Right atrium auricular region (tissue), 2 donors: Measurements from ENCODE around the gene ETF1. TPM values are rescaled to one million over a fixed set of nuclear protein-coding genes. Genes with fewer than 3 reads are reported as not detected.

Experiments
- DNase-seq: peaks from one replicate; pipeline ENCODE4 v3.0.0-alpha.2; 2019; ENCODE audit warnings: low spot score
- H3K27ac ChIP-seq, 2 donors: fragments of 200-600 bp; sonication (generic); 1 replicate in 1 of 2; 2 replicates in 1 of 2; pipeline ENCODE4 v1.5.1; 2016 to 2019
- H3K27me3 ChIP-seq, 2 donors: fragments of 200-600 bp; sonication (generic); one replicate each; pipeline versions ENCODE4 v1.5.1 to v1.6.0; 2017 to 2019
- H3K36me3 ChIP-seq: fragments of 200-600 bp; sonication (generic); one replicate; pipeline ENCODE4 v1.5.1; 2016
- H3K4me1 ChIP-seq, 2 donors: fragments of 200-600 bp; sonication (generic); one replicate each; pipeline versions ENCODE4 v1.5.1 to v1.6.0; 2017 to 2019
- H3K4me3 ChIP-seq, 2 donors: fragments of 200-600 bp; sonication (generic); 1 replicate in 1 of 2; 2 replicates in 1 of 2; pipeline ENCODE4 v1.5.1; 2017 to 2019; ENCODE audit warnings: mild to moderate bottlenecking in 1 of 2, moderate library complexity in 1 of 2
- H3K9me3 ChIP-seq, 2 donors: fragments of 200-600 bp; sonication (generic); one replicate each; pipeline ENCODE4 v1.5.1; 2019
- CTCF ChIP-seq, 2 donors: fragments of 200-600 bp; sonication (generic); IDR thresholded peaks; one replicate each; pipeline ENCODE4 v1.5.1; 2019; ENCODE audit warnings: antibody characterized with exemption in 2 of 2
- total RNA-seq, 2 donors: library from RNA; depleted of rRNA; stranded (reverse); fragments of >200 nt; gene quantifications; one replicate each; pipeline ENCODE4 v1.1.0, GENCODE V29; 2016

Gene ETF1
- total RNA-seq, 2 donors from 2014 or later: 62.0 to 64.1 TPM

GRCh38 chr5:138580777-138581176, 37.7 kb upstream of the ETF1 start:
- no peaks in the 10 kb centered on the region for H3K4me1 ChIP-seq
- no peaks in the 10 kb centered on the region for H3K27me3 ChIP-seq
- DNase-seq: no peak
- no peaks in the 10 kb centered on the region for H3K9me3 ChIP-seq
- no peak for TF ChIP-seq CTCF (IDR thresholded peaks at IDR 0.05)
- no peaks in the 10 kb centered on the region for H3K36me3 ChIP-seq
- no peak overlapping the region for H3K27ac ChIP-seq
- no peak overlapping the region for H3K4me3 ChIP-seq

GRCh38 chr5:138580001-138580400, 37.0 kb upstream of the ETF1 start:
- no peak for DNase-seq
- Histone ChIP-seq H3K27ac (no peak overlapping the region), H3K4me3 (no peak overlapping the region), H3K36me3 (no peaks in the 10 kb centered on the region), H3K9me3 (no peaks in the 10 kb centered on the region), H3K27me3 (no peaks in the 10 kb centered on the region), H3K4me1 (no peaks in the 10 kb centered on the region)
- no peak for TF ChIP-seq CTCF (IDR thresholded peaks at IDR 0.05)

GRCh38 chr5:138579517-138579863, 36.5 kb upstream of the ETF1 start:
- H3K4me3 ChIP-seq: no peak overlapping the region
- H3K9me3 ChIP-seq: no peaks in the 10 kb centered on the region
- no peaks in the 10 kb centered on the region for H3K36me3 ChIP-seq
- DNase-seq: no peak
- peak in 1 of 2 donors; percentile 5 for TF ChIP-seq CTCF (IDR thresholded peaks at IDR 0.05)
- H3K27ac ChIP-seq: no peak overlapping the region
- H3K27me3 ChIP-seq: no peaks in the 10 kb centered on the region
- peaks cover 0 to under 1% of the 10 kb centered on the region in 2 donors for H3K4me1 ChIP-seq

GRCh38 chr5:138577452-138577851, 34.4 kb upstream of the ETF1 start:
- Histone ChIP-seq H3K27me3 (no peaks in the 10 kb centered on the region), H3K9me3 (no peaks in the 10 kb centered on the region), H3K4me1 (peaks cover 0 to 18% of the 10 kb centered on the region in 2 donors), H3K27ac (no peak overlapping the region), H3K36me3 (peaks cover 13% of the 10 kb centered on the region), H3K4me3 (no peak overlapping the region)
- DNase-seq: no peak
- TF ChIP-seq CTCF (IDR thresholded peaks at IDR 0.05): no peak

GRCh38 chr5:138575194-138576015, 32.4 kb upstream of the ETF1 start, which contains the start of gene HSPA9:
Gene HSPA9, minus strand, starts transcription at chr5:138575401. Its CDS starts 83 bp downstream, at chr5:138575318.
- Histone ChIP-seq H3K36me3 (peaks cover 33% of the 10 kb centered on the region), H3K9me3 (no peaks in the 10 kb centered on the region)

More at GRCh38 chr5:138575194-138576015, 32.4 kb upstream of the ETF1 start, which contains the start of gene HSPA9:
- Histone ChIP-seq H3K4me3 (peak within 1 kb of the TSS; percentile 90 to 94), H3K4me1 (peaks cover 0 to 18% of the 10 kb centered on the region in 2 donors), H3K27me3 (no peaks in the 10 kb centered on the region), H3K27ac (peak within 1 kb of the TSS; percentile 98 to 99)
- TF ChIP-seq CTCF (IDR thresholded peaks at IDR 0.05): no peak
- peak; percentile 99 for DNase-seq
